ENCODE measurements around the gene CCPG1. TPM values are rescaled to one million over a fixed set of nuclear protein-coding genes. Genes with fewer than 3 reads are reported as not detected.
"Not testable (repeated sequence)": the region's sequence is repeated elsewhere in the genome, so short reads cannot be mapped to it uniquely, and the experiment has no call there.

The CCPG1 gene
- polyA plus RNA-seq, 1 of the 3 experiments (the other 2 are of a cell fraction) = 10.5 TPM

- Histone ChIP-seq H2AFZ (ENCODE audit: low read depth) (no peak overlapping the region), H3K9me2 (no peaks in the 10 kb centered on the region), H3K4me2 (no peak overlapping the region), H3K4me1 (ENCODE audit: control insufficient read depth in 1 of 2, insufficient read depth in 2 of 2, low read depth in 1 of 2, low read length in 1 of 2) (no peaks in the 10 kb centered on the region), H3K9ac (no peak overlapping the region), H3F3A (replicated peaks; ENCODE audit: insufficient read depth) (peaks cover under 1% of the 10 kb centered on the region), H3K9me3 (peaks cover 5% of the 10 kb centered on the region; the same call in 1 of the 2 replicates), H3K79me2 (ENCODE audit: insufficient read depth) (no peaks in the 10 kb centered on the region), H4K20me1 (ENCODE audit: insufficient read depth) (no peaks in the 10 kb centered on the region), H3K27ac (ENCODE audit: low read depth in 2 of 2, low read length in 1 of 2) (no peak overlapping the region), H3K36me3 (replicated peaks in 1 of 2; ENCODE audit: control insufficient read depth in 1 of 2, insufficient read depth in 2 of 2, low read length in 1 of 2) (no peaks in the 10 kb centered on the region), H3K4me3 (ENCODE audit: low read depth in 2 of 2, low read length in 1 of 2) (no peak overlapping the region), H3K27me3 (ENCODE audit: insufficient read depth) (no peaks in the 10 kb centered on the region)
- ChIA-PET POLR2A (no interaction called here), CTCF (no interaction called here)
- no peak for DNase-seq
- WGBS (ENCODE audit: low lambda C conversion rate) = 68% methylated on average over 5 of the region's 5 CpGs
- TF ChIP-seq FOXJ3 (CRISPR knock-in tag; IDR thresholded peaks at IDR 0.05) (no peak), JUND (IDR thresholded peaks at IDR 0.05) (no peak), ELF1 (IDR thresholded peaks at IDR 0.05) (no peak), ZBTB33 (IDR thresholded peaks at IDR 0.05; ENCODE audit: borderline replicate concordance, low read depth) (no peak), MEF2A (IDR thresholded peaks at IDR 0.05; ENCODE audit: borderline replicate concordance, low read depth) (no peak), REST (IDR thresholded peaks at IDR 0.05; ENCODE audit: low read depth, low read length) (no peak), EZH2phosphoT487 (IDR thresholded peaks at IDR 0.05; ENCODE audit: borderline replicate concordance, low read depth) (no peak), MXI1 (IDR thresholded peaks at IDR 0.05; ENCODE audit: low read depth, low read length) (no peak), IRF3 (IDR thresholded peaks at IDR 0.05; ENCODE audit: low read depth, low read length) (no peak), MAX (IDR thresholded peaks at IDR 0.05; ENCODE audit: low read depth) (no peak), TCF12 (IDR thresholded peaks at IDR 0.05) (no peak), POLR2AphosphoS5 (IDR thresholded peaks at IDR 0.05; ENCODE audit: low read depth, low read length) (no peak), PBX3 (IDR thresholded peaks at IDR 0.05) (no peak), CHD2 (IDR thresholded peaks at IDR 0.05; ENCODE audit: low read length, partially characterized antibody) (no peak), CTCF (IDR thresholded peaks at IDR 0.05) (no peak)
Measured at GRCh38 chr15:55457401-55458022, 49.4 kb upstream of the CCPG1 start.

GRCh38 chr15:55447030-55447394 lies 38.9 kb upstream of the CCPG1 start:
- WGBS (ENCODE audit: low lambda C conversion rate) = no CpG with 5 or more reads among the region's 19 CpGs
- H2AFZ ChIP-seq (ENCODE audit: low read depth); H3K9me3 ChIP-seq; H3F3A ChIP-seq (replicated peaks; ENCODE audit: insufficient read depth); H3K27me3 ChIP-seq (ENCODE audit: insufficient read depth); DNase-seq; H3K4me1 ChIP-seq (ENCODE audit: control insufficient read depth in 1 of 2, insufficient read depth in 2 of 2, low read depth in 1 of 2, low read length in 1 of 2); H3K4me2 ChIP-seq; CTCF ChIA-PET; H3K27ac ChIP-seq (ENCODE audit: low read depth in 2 of 2, low read length in 1 of 2); H4K20me1 ChIP-seq (ENCODE audit: insufficient read depth); H3K9me2 ChIP-seq; POLR2A ChIA-PET; H3K4me3 ChIP-seq (ENCODE audit: low read depth in 2 of 2, low read length in 1 of 2); H3K79me2 ChIP-seq (ENCODE audit: insufficient read depth); H3K36me3 ChIP-seq (replicated peaks in 1 of 2; ENCODE audit: control insufficient read depth in 1 of 2, insufficient read depth in 2 of 2, low read length in 1 of 2); H3K9ac ChIP-seq: not testable (repeated sequence)
